ENCODE measurements around the gene ADD1.

Gene ADD1

GRCh38 chr4:2898001-2898400, 54.4 kb downstream of the ADD1 start:
- TF ChIP-seq, protein P1, sequence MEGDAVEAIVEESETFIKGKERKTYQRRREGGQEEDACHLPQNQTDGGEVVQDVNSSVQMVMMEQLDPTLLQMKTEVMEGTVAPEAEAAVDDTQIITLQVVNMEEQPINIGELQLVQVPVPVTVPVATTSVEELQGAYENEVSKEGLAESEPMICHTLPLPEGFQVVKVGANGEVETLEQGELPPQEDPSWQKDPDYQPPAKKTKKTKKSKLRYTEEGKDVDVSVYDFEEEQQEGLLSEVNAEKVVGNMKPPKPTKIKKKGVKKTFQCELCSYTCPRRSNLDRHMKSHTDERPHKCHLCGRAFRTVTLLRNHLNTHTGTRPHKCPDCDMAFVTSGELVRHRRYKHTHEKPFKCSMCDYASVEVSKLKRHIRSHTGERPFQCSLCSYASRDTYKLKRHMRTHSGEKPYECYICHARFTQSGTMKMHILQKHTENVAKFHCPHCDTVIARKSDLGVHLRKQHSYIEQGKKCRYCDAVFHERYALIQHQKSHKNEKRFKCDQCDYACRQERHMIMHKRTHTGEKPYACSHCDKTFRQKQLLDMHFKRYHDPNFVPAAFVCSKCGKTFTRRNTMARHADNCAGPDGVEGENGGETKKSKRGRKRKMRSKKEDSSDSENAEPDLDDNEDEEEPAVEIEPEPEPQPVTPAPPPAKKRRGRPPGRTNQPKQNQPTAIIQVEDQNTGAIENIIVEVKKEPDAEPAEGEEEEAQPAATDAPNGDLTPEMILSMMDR (IDR thresholded peaks at IDR 0.05; ENCODE audit: low read depth, low read length), result no peak
- H3K4me3 ChIP-seq (ENCODE audit: low read depth, low read length), result no peak overlapping the region

DNA sequence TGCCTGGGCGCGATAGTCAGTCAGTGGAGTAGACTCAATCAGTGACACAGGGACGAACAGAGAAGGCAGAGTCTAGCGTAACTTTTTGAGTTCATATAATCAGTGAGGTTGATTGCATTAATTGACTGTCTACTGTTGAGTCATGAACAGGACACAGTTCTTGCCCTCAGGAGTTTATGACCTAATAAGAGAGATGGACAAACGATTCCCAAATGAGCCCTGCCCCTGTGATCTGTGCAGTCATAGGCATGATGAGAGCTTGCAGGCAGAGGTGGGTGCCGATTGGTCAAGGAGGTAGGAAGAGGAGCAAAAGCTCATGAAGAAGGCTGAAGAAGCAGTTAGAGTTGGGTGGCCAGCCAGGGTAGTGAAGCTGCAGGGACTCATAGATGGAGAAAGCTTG, 57.1 kb downstream of the ADD1 start:
- TF ChIP-seq, protein P1 (IDR thresholded peaks at IDR 0.05; ENCODE audit: low read depth, low read length), result no peak
- no peak overlapping the region for H3K4me3 ChIP-seq (ENCODE audit: low read depth, low read length)

DNA sequence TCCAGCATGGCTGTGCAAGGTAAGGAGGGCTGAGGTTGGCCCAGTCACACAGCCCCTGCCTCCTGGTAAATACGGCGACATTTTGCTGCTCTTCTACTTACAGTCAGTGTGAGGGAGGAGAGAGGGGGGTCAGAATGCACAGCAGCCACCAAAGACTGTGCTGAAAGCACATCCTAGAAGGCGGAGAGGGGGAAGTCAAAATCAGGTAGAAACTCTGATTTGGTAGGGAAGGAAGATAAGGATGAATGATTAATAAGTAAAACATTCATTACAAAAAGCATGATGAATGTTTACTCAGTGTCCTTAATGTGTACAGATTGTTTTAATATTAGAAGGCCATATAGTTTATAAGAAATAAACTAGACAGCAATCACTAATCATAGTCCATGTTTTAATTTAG, 57.5 kb downstream of the ADD1 start:
- H3K4me3 ChIP-seq (ENCODE audit: low read depth, low read length), result no peak overlapping the region
- TF ChIP-seq, protein P1 (IDR thresholded peaks at IDR 0.05; ENCODE audit: low read depth, low read length), result no peak

- no peak overlapping the region for H3K4me3 ChIP-seq (ENCODE audit: low read depth, low read length)
- TF ChIP-seq, protein P1 (IDR thresholded peaks at IDR 0.05; ENCODE audit: low read depth, low read length), result no peak
Measured at GRCh38 chr4:2902126-2902525, 58.5 kb downstream of the ADD1 start.

GRCh38 chr4:2905544-2905943, 61.9 kb downstream of the ADD1 start:
- TF ChIP-seq, protein P1 (IDR thresholded peaks at IDR 0.05; ENCODE audit: low read depth, low read length), result no peak

DNA sequence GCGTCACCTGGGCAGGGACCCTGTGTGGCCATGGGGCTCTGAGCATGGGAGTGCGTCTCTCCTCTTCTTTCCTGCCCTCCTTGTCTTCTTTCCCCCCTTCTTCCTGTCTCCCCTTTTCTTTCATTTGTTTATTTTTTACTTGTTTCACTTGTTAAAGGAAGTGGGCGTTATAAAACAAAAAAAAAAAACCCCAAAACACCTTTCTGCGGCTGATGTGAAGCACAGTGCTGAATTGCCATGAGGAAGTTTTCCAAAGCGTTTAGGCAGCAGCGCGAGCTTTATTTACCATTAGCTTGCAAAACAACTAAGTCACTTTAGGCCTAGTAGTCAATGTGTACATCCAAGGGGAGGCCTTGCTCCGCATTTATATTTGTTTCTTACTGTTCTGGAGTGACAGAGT, 62.6 kb downstream of the ADD1 start:
- no peak overlapping the region for H3K4me3 ChIP-seq (ENCODE audit: low read depth, low read length)
- TF ChIP-seq, protein P1 (IDR thresholded peaks at IDR 0.05; ENCODE audit: low read depth, low read length), result no peak

More at GRCh38 chr4:2905544-2905943, 61.9 kb downstream of the ADD1 start:
- H3K4me3 ChIP-seq (ENCODE audit: low read depth, low read length), result no peak overlapping the region

DNA sequence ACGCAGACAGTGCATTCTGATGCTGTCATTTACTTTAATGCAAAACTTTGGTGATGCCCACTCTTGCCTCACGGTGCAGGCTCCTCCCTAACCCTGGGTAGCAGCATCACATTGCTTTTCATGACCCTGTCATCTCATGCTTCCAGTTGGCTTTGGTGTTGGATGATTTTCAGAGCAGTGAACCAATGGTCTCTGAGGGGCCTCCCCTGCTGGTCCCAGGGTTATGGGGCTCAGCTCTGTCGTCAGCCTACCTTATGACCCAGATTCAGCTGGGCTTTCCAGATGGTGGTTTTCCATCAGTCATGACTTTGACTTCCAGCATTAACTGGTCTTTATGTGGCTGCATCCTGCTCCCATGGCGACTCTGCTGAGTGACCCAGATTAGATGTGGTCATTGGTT, 63.6 kb downstream of the ADD1 start:
- no peak overlapping the region for H3K4me3 ChIP-seq (ENCODE audit: low read depth, low read length)
- TF ChIP-seq, protein P1 (IDR thresholded peaks at IDR 0.05; ENCODE audit: low read depth, low read length), result no peak
